ENCODE data around the gene SMC3. TPM values are rescaled to one million over a fixed set of nuclear protein-coding genes. Genes with fewer than 3 reads are reported as not detected.

The SMC3 gene
- total RNA-seq, 1 donor from 2014 or later: 87.8 TPM

GRCh38 chr10:110569736-110570135 lies 2.2 kb downstream of the SMC3 start:
- Mint-ChIP-seq H3K27ac (ENCODE audit: unreplicated experiment) (no peak overlapping the region), H3K9me3 (no peaks in the 10 kb centered on the region), H3K4me3 (peak overlapping the region; percentile 99), H3K36me3 (ENCODE audit: low read depth) (no peaks in the 10 kb centered on the region), H3K4me1 (peaks cover 50% of the 10 kb centered on the region), H3K27me3 (ENCODE audit: low read depth) (no peaks in the 10 kb centered on the region)
- TF ChIP-seq CTCF (conservative IDR thresholded peaks at IDR 0.05): no peak
- DNase-seq (ENCODE audit: low read depth, low spot score): no peak

- H3K9me3 Mint-ChIP-seq: no peaks in the 10 kb centered on the region
- peaks cover 50% of the 10 kb centered on the region for H3K4me1 Mint-ChIP-seq
- no peaks in the 10 kb centered on the region for H3K36me3 Mint-ChIP-seq (ENCODE audit: low read depth)
- no peak for DNase-seq (ENCODE audit: low read depth, low spot score)
- no peak overlapping the region for H3K27ac Mint-ChIP-seq (ENCODE audit: unreplicated experiment)
- H3K4me3 Mint-ChIP-seq: no peak overlapping the region
- TF ChIP-seq CTCF (conservative IDR thresholded peaks at IDR 0.05): no peak
- H3K27me3 Mint-ChIP-seq (ENCODE audit: low read depth): no peaks in the 10 kb centered on the region
These were observed 3.7 kb downstream of the SMC3 start for GRCh38 chr10:110571093-110571743.

DNA sequence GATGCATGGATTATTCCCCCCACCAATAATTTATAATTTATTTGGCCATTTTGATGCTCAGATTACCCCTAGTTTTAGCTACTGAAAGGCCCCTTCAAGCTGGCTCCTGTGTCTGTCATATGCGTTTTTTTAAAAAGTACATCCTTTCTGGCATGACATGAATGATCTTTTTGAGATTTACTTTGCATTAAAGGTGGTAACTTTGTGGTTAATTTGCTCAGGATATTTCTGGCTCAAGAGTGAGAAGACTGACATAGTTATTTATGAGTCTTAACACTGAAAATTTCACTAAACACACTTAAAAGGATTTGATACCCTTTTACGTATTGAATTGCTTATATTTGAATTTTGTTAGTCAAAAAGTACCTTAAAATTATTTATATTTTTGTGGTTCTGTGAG lies 5.4 kb downstream of the SMC3 start:
- no peaks in the 10 kb centered on the region for H3K9me3 Mint-ChIP-seq
- no peaks in the 10 kb centered on the region for H3K36me3 Mint-ChIP-seq (ENCODE audit: low read depth)
- no peak for DNase-seq (ENCODE audit: low read depth, low spot score)
- H3K27me3 Mint-ChIP-seq (ENCODE audit: low read depth): no peaks in the 10 kb centered on the region
- H3K4me3 Mint-ChIP-seq: peak overlapping the region; percentile 38
- H3K4me1 Mint-ChIP-seq: peaks cover 42% of the 10 kb centered on the region
- TF ChIP-seq CTCF (conservative IDR thresholded peaks at IDR 0.05): no peak
- H3K27ac Mint-ChIP-seq (ENCODE audit: unreplicated experiment): no peak overlapping the region

GRCh38 chr10:110574420-110574819 lies 6.9 kb downstream of the SMC3 start:
- peak overlapping the region; percentile 41 for H3K4me3 Mint-ChIP-seq
- H3K36me3 Mint-ChIP-seq (ENCODE audit: low read depth): peaks cover 10% of the 10 kb centered on the region
- no peaks in the 10 kb centered on the region for H3K27me3 Mint-ChIP-seq (ENCODE audit: low read depth)
- peaks cover 30% of the 10 kb centered on the region for H3K4me1 Mint-ChIP-seq
- peak overlapping the region; percentile 89 for H3K27ac Mint-ChIP-seq (ENCODE audit: unreplicated experiment)
- no peak for DNase-seq (ENCODE audit: low read depth, low spot score)
- no peaks in the 10 kb centered on the region for H3K9me3 Mint-ChIP-seq
- TF ChIP-seq CTCF (conservative IDR thresholded peaks at IDR 0.05): no peak

DNA sequence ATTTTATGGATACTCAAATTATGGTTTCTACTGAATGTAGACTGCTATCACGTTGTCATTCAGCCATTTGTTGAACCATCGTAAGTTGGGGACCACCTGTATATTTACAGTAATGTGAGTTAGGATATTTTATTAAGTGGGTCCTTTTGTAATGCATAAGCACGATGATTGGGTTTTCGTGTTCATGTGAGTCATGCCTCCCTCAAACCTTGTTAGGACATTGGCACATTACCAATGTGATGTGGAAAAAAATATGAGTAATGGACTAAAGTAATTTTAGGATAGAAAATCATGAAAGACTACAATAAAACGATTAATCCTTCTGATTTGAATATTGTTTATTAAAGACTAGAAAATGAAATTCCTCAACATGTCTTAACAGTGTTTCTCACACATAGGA lies 8.7 kb downstream of the SMC3 start:
- no peak for DNase-seq (ENCODE audit: low read depth, low spot score)
- Mint-ChIP-seq H3K4me3 (no peak overlapping the region), H3K9me3 (no peaks in the 10 kb centered on the region), H3K36me3 (ENCODE audit: low read depth) (peaks cover 13% of the 10 kb centered on the region), H3K27me3 (ENCODE audit: low read depth) (no peaks in the 10 kb centered on the region), H3K4me1 (peaks cover 17% of the 10 kb centered on the region), H3K27ac (ENCODE audit: unreplicated experiment) (no peak overlapping the region)
- TF ChIP-seq CTCF (conservative IDR thresholded peaks at IDR 0.05): no peak
